Nucleus accumbens (tissue), 56 donors: ENCODE measurements around the gene PRRC2B.
"Not testable (repeated sequence)": the region's sequence is repeated elsewhere in the genome, so short reads cannot be mapped to it uniquely, and the experiment has no call there.

Experiments used
- DNase-seq, 56 donors: peaks; one replicate each; lab custom pipeline; 2025; lab: John Stamatoyannopoulos, UW

Gene PRRC2B

GRCh38 chr9:131393622-131394463, at the start of gene PRRC2B:
PRRC2B (plus strand) TSS chr9:131394086; CDS start chr9:131430145, 36,059 bp downstream.
- DNase-seq = peak in 51 of 56 donors; percentile 35 to 90 (median 75)

GRCh38 chr9:131344931-131345535, 48.9 kb upstream of the PRRC2B start:
- not testable (repeated sequence) for DNase-seq

GRCh38 chr9:131346559-131346958, 47.3 kb upstream of the PRRC2B start:
- DNase-seq = no peak

- DNase-seq = no peak
Measured at GRCh38 chr9:131347376-131348020, 46.4 kb upstream of the PRRC2B start.

DNA sequence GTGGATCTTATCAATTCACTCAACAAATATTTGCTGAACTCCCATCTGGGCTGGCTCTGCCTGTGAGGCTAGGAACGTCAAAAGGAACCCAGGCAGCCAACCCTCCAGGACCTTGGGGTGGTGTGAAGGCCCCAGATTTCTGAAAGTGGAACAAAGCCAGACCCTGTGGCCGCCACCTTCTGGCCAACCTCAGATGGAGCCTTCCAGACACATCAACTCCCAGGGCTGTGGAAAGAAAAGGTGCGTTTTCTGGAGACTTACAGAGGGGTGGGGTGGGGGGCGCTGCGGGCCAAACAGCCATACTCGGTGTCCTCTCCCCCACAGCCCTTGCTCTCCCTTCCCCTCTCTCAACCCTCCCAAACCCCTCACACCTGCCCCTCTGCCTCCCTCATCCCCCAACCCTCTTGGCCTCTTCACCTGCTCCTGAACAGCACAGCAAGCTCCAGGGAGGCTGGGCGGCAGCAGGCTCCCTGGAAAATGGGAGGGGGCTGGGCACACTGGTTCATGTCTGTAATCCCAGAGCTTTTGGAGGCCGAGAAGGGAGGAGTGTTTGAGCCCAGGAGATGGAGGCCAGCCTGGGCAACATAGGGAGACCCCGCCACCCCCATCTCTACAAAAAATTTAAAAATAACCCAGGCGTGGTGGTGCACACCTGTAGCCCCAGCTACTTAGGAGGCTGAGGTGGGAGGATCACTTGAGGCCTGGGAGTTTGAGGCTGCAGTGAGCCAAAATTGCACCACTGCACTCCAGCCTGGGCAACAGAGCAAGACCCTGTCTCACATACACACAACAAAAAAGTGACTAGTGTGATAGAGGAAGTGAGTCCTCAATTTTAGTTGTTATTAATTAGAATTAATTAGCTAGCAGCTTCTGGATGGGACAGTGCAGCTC, 45.0 kb upstream of the PRRC2B start:
- DNase-seq = no peak

- DNase-seq = no peak
Measured at GRCh38 chr9:131349522-131349880, 44.4 kb upstream of the PRRC2B start.

DNA sequence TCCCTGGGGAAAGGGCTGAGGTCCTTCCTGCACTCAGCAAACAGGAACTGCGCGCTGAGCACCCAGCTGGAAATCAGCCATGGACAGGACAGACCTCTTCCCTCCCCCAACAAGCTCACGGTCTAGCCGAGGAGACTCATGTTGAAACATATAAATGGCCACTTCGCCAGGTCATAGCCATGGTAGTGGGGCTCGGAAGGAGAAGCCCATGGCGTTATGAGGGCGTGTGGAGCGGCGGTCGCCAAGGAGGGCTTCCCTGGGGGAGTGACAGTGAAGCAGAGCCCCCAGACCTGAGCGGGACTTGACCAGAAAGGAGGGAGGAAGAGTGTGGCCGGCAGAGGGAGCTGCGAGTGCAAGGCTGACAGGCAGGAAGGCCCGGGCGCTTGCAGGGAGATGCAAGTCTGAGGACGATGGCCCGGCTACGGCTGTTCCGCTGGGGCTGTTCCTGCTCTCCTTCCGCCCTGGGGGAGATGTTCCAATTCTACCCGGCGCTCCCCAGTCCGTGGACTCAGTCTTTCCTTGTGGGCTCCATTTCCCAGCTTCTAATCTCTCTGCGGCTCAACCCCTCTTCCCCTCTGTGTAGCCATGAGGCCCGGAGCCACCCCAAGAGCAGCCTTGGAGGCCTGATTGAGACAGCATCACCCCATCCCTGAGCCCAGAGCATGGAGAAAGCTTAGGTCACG, 43.9 kb upstream of the PRRC2B start:
- peak in 55 of 56 donors; percentile 20 to 91 (median 73) for DNase-seq

GRCh38 chr9:131356479-131356878, 37.4 kb upstream of the PRRC2B start:
- DNase-seq = peak in 4 of 56 donors; percentile 3 to 31 (median 18)

DNA sequence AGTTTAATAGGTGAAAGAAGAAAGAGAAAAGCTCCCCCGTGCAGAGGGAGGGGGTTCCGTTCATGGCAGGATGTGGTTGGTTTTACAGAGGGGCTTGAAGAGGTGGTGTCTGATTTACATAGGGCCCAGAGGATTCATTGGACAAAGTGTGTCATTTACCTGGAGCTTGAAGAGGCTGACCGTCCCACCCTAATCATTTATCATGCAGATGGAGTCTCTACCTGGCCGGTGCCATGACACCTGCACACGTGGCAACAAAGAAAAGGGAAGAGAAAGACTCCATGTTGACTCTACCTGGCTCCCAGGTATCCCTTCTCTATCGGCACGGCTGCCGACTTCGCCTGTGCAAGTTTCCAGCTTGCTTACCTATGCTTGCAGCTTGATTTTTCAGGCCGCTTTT, 35.3 kb upstream of the PRRC2B start:
- no peak for DNase-seq

- peak in 3 of 56 donors; percentile 8 to 38 (median 12) for DNase-seq
Measured at GRCh38 chr9:131361202-131361833, 32.6 kb upstream of the PRRC2B start.

- no peak for DNase-seq
Measured at GRCh38 chr9:131365546-131365945, 28.3 kb upstream of the PRRC2B start.

DNA sequence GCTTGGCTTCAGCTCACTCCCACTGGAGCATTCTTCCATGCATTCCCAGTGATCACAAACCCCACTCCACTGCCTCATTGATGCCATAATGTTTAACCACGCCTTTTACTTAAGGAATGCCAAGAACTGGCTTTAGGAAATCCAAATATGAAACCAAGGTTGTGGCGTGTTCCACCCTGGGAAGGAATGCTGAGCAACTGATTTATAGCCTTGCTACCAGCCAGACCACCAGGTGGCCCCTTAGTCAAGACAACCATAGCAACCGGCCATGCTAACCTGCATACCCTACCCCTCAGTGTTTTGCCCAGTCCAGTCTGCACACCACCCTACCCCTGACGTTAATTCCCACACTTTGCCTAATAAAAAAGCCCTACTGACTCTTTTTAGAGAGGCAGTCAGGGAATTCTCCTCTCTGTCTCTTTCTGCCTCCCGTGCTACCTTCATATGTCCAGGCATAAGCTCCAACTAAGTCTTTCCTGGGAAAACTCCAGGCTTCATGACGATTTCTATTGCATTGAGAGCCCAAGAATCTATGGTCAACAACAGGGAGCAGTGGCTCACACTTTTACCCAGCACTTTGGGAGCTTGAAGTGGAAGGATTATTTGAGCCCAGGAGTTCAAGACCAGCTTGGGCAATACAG, 27.0 kb upstream of the PRRC2B start:
- DNase-seq = no peak

DNA sequence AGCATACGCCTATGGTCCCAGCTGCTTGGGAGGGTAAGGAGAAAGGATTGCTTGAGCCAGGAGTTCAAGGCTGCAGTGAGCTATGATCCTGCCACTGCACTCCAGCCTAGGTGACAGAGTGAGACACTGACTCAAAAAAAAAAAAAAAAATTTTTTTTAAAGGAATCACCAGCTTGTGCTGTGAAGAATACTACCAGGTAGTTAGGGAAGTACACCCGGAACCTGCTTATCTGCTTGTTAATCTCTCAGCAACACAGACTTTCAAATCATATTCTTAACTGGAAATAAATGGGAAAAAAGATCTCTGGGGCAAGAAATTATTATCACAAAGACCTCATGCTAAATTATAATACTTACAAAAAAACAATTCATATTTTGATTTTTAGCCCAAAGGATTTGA, 26.4 kb upstream of the PRRC2B start:
- DNase-seq = no peak

DNA sequence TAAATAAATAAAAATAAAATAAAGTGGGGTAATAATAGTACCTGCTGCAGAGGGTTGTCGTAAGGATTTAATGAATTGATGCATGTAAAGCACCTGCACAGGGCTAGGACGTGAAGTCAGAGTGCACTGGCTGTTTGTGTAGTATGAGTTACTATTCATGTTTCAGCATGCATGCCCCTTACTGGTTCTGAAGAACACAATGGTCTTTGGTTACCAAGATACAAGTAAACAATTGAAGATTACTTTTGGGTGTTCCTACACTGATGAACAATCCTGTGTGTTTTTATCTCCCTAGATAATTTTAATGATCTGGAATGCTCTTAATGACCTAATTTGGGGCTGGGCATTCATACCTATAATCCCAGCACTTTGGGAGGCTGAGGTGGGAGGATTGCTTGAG, 23.2 kb upstream of the PRRC2B start:
- DNase-seq = no peak

DNA sequence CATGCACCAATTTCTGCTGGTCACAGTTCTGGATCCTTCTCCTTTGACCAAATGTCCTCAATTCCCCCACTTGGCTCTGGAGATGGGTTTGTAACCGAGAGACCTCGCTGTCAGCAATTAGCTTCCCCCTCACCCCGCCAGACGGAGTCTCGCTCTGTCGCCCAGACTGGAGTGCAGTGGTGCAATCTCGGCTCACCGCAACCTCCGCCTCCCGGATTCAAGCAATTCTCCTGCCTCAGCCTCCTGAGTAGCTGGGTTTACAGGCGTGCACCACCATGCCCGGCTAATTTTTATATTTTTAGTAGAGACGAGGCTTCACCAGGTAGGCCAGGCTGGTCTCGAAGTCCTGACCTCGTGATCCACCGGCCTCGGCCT, 21.3 kb upstream of the PRRC2B start:
- DNase-seq = not testable (repeated sequence)

DNA sequence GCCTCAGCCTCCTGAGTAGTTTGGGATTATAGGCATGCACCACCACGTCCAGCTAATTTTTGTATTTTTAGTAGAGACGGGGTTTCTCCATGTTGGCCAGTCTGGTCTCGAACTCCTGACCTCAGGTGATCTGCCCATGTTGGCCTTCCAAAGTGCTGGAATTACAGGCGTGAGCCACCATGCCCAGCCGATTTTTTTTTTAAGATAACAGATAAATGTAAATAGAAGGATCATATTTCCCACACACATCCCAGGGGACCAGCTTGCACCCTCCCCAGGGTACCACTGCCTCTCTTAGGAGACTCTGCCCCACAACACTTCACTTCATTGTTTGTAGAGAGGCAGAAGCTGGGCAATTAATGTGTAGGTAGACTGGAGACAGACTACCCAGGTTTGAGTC, 19.2 kb upstream of the PRRC2B start:
- DNase-seq = not testable (repeated sequence)

DNA sequence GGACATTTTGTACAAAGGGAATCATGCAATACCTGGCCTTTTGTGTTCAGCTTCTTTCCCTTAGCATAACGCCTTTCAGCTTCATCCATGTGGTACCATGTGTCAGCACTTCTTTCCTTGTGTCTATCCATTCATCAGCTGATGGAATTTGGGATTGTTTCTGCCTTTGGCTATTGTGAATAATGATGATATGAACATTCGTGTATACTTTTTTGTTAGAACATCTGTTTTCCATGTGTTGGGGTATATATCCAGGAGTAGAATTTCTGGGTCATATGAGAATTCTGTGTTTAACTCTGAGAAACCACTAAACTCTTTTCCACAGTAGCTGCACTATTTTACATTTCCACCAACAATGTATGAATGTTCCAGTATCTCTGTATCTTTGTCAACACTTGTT, 14.8 kb upstream of the PRRC2B start:
- no peak for DNase-seq

- no peak for DNase-seq
Measured at GRCh38 chr9:131382850-131383729, 10.8 kb upstream of the PRRC2B start.
